PC-3 (cell line): ENCODE data around the gene KBTBD12.

Experiments
- CTCF ChIP-seq: fragments of 300-600 bp; sonication (generic); conservative IDR thresholded peaks from 2 replicates; pipeline ENCODE4 v1.5.1; 2017; ENCODE audit warnings: antibody characterized with exemption, low read depth, mild to moderate bottlenecking, low read length
- EZH2 ChIP-seq: fragments of 300-600 bp; sonication (generic); IDR thresholded peaks from one replicate; pipeline ENCODE4 v1.6.1; 2017; ENCODE audit warnings: antibody characterized with exemption, mild to moderate bottlenecking, low read length; ENCODE audit not compliant: unreplicated experiment
- EZH2phosphoT487 ChIP-seq: fragments of 300-600 bp; sonication (generic); IDR thresholded peaks from 2 replicates; pipeline ENCODE4 v1.6.1; 2018; ENCODE audit warnings: mild to moderate bottlenecking, antibody characterized with exemption, low read length, borderline replicate concordance

- TF ChIP-seq CTCF, result no peak
- TF ChIP-seq EZH2, result no peak
- TF ChIP-seq EZH2phosphoT487, result no peak
Observed at GRCh38 chr3:127990051-127990450, 75.0 kb downstream of the KBTBD12 start.
